Naive thymus-derived CD8-positive, alpha-beta T cell (primary cell): Measurements from ENCODE around the gene FXYD5. TPM values are rescaled to one million over a fixed set of nuclear protein-coding genes. Genes with fewer than 3 reads are reported as not detected.
"Not testable (repeated sequence)": the region's sequence is repeated elsewhere in the genome, so short reads cannot be mapped to it uniquely, and the experiment has no call there.

Source experiments
- ATAC-seq, 2 donors: fragments of 150-1000 bp; cut with Tn5 transposase in 1 of 2; sonication (Bioruptor Pico), chemical (Tn5 transposase) in 1 of 2; 1 replicate in 1 of 2; 2 replicates in 1 of 2; pipeline ENCODE4 v1.10.0; 2021; ENCODE audit warnings: mild to moderate bottlenecking in 2 of 2, moderate library complexity in 2 of 2
- POLR2A ChIA-PET: fragments of 350-600 bp; sonication (Branson Sonifier 250); formaldehyde crosslinking; loops from one replicate; lab custom pipeline; 2021; ENCODE audit warnings: antibody characterized with exemption; lab: Charles Lee
- DNase-seq, 10 donors: peaks; one replicate each; pipeline versions ENCODE4 v3.0.0 to v3.0.0-alpha.2; 2020 to 2022
- H3K27ac Mint-ChIP-seq, 10 donors: one replicate each; pipeline ENCODE4 v1.8.0; 2020 to 2022; ENCODE audit warnings: mild to moderate bottlenecking in 10 of 10, mixed read lengths in 10 of 10, moderate library complexity in 4 of 10, inconsistent platforms in 1 of 10
- H3K27me3 Mint-ChIP-seq, 5 donors: one replicate each; pipeline ENCODE4 v1.8.0; 2021 to 2022; ENCODE audit warnings: mixed read lengths in 5 of 5
- H3K36me3 Mint-ChIP-seq, 3 donors: one replicate each; pipeline ENCODE4 v1.8.0; 2020 to 2022; ENCODE audit warnings: mixed read lengths in 3 of 3, mild to moderate bottlenecking in 2 of 3, inconsistent platforms in 1 of 3
- H3K4me1 Mint-ChIP-seq, 4 donors: one replicate each; pipeline ENCODE4 v1.8.0; 2021 to 2022; ENCODE audit warnings: mixed read lengths in 4 of 4
- H3K4me3 Mint-ChIP-seq, 10 donors: one replicate each; pipeline ENCODE4 v1.8.0; 2020 to 2022; ENCODE audit warnings: mild to moderate bottlenecking in 10 of 10, mixed read lengths in 10 of 10, moderate library complexity in 6 of 10, inconsistent platforms in 1 of 10
- H3K9me3 Mint-ChIP-seq, 9 donors: one replicate each; pipeline ENCODE4 v1.8.0; 2020 to 2022; ENCODE audit warnings: mixed read lengths in 9 of 9, mild to moderate bottlenecking in 3 of 9, inconsistent platforms in 1 of 9, moderate library complexity in 1 of 9
- polyA plus RNA-seq, 3 donors: library from polyadenylated mRNA; unstranded; fragments of 300-500 nt; fragmentation: Illumina TruSeq; gene quantifications; one replicate each; pipeline ENCODE4 v1.2.3, GENCODE V29; 2021
- total RNA-seq, 8 experiments: library from RNA in 2 of 8; stranded (reverse) in 2 of 8; gene quantifications; one replicate each; pipeline ENCODE4 v1.2.3 and lab custom pipeline; 2021 to 2026

The FXYD5 gene
- total and polyA plus RNA-seq, 5 experiments from 2014 or later, result 281 to 544 (median 351) TPM

DNA sequence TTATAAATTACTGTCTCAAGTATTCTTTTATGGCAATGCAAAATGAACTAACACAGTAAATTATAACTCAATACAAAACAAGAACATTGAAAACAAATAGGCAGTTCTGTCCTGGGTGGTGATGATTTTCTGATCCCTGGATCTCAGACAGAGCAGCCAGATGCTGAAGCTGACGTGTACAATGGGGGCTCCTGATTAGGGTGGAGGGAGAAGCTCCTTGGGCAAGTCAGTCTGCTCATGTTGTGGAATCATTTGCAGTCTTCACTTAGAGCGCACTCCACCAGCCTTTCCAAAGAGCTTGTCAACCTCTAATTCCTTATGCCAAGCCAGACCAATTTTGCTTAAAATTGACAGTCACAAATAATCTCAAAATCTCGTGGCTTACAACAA lies 21.6 kb downstream of the FXYD5 start:
- DNase-seq (no peak), ATAC-seq (no peak)
- peak overlapping the region in 8 of 10 donors; percentile 66 to 87 (median 80) for H3K27ac Mint-ChIP-seq
- no peak overlapping the region for H3K4me3 Mint-ChIP-seq
- POLR2A ChIA-PET, result interaction anchor here (0.6 to 1.4 kb wide), 5 partner anchors 12 to 36 kb away, joined by 3 to 5 read pairs (median 3); partner anchors contain the start of gene FXYD5
- peaks cover 8 to 62% (median 56%) of the 10 kb centered on the region in 4 donors for H3K4me1 Mint-ChIP-seq
- H3K36me3 Mint-ChIP-seq, result peaks cover 0 to 11% (median 0%) of the 10 kb centered on the region in 3 donors
- H3K27me3 Mint-ChIP-seq, result no peaks in the 10 kb centered on the region
- H3K9me3 Mint-ChIP-seq, result peaks cover 0 to 4% (median 0%) of the 10 kb centered on the region in 9 donors

DNA sequence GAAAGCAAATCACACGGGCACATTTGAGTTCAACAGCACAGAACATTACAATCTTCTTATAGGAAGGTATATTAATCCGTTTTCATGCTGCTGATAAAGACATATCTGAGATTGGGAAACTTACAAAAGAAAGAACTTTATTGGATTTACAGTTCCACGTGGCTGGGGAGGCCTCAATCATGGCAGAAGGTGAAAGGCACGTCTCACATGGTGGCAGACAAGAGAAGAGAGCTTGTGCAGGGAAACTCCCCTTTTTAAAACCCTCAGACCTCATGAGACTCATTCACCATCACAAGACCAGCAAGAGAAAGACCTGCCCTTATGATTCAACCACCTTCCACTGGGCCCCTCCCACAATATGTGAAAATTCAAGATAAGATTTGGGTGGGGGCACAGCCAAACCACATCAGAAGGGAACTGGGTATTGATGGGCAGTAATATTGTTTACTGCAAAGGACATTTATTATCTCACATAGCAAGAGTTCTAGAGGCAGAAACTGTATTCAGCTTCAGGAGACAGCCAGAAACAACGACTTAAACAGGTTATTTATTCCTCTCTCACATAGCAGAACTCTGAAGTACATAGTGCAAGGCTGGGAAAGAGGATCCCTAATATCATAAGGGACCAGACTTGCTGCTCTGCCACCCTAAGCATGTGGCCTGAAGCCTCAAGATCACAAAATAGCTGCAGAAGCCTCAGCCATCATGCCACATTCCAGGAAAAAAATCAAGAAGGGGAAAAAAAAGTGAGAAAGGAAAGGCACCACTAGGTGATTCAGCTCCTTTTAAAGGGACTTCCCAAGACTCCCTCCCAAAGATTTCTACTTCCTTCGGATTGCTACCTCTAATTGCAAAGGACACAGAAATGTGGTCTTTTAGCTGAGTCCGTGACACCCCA lies 23.1 kb downstream of the FXYD5 start:
- ATAC-seq, result no peak
- Mint-ChIP-seq H3K4me1 (peaks cover 8 to 50% (median 48%) of the 10 kb centered on the region in 4 donors), H3K4me3 (no peak overlapping the region), H3K27ac (peak overlapping the region in 5 of 10 donors; percentile 24 to 70 (median 41)), H3K9me3 (peaks cover 0 to 4% (median 0%) of the 10 kb centered on the region in 9 donors), H3K36me3 (peaks cover 0 to 11% (median 0%) of the 10 kb centered on the region in 3 donors), H3K27me3 (no peaks in the 10 kb centered on the region)
- POLR2A ChIA-PET, result interaction anchor here (0.5 to 3.5 kb wide), 6 partner anchors 9 to 340 kb away, joined by 3 to 22 read pairs (median 4); partner anchors contain the start of gene FXYD5
- no peak for DNase-seq

DNA sequence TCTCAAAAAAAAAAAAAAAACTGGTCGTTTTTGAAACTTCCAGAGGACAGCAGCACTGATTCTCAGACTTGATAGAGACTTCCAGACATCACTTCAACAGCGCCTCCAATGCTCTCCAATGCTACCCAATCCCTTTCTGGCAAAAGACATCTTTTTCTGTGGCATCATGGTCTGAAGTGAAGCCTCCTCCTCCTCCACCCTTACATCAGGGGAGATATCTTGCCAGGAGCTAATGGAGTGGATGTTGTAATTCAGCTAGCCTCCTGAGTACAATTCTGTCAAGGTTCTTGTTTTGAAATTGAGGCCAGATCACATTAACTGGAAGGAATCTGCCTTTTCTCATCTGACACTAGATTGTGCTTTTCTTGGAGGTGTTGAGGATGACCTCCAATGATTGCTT lies 24.2 kb downstream of the FXYD5 start:
- H3K4me3 Mint-ChIP-seq, result no peak overlapping the region
- DNase-seq (no peak), ATAC-seq (no peak)
- peak overlapping the region in 4 of 10 donors; percentile 57 to 85 (median 64) for H3K27ac Mint-ChIP-seq
- H3K36me3 Mint-ChIP-seq, result peaks cover 0 to 11% (median 0%) of the 10 kb centered on the region in 3 donors
- H3K9me3 Mint-ChIP-seq, result peaks cover 0 to 4% (median 0%) of the 10 kb centered on the region in 9 donors
- peaks cover 13 to 47% (median 41%) of the 10 kb centered on the region in 4 donors for H3K4me1 Mint-ChIP-seq
- POLR2A ChIA-PET, result interaction anchor here (0.7 to 3.5 kb wide), 6 partner anchors 11 to 341 kb away, joined by 3 to 22 read pairs (median 5); no protein-coding TSS in a partner anchor
- no peaks in the 10 kb centered on the region for H3K27me3 Mint-ChIP-seq

DNA sequence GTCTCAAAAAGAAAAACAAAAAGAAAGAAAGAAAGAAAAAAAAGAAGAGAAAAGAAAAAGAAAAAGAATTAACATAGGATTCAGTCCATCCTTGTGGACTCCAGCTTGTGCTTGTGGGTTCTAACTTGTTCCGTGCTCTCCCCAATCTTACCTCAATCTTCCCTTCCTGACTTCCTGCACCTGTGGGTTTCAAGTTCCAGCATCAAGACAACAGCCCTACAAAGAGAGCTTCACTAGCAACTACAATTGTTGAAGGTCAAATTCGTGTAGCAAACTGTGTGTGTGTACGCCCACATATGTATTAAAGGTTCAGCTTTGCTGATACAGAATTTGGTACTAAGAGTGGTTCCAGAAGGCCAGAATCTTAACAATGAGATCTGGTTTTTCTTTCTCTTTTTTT lies 25.3 kb downstream of the FXYD5 start:
- Mint-ChIP-seq H3K36me3 (peaks cover 3 to 10% (median 5%) of the 10 kb centered on the region in 3 donors), H3K4me3 (peak overlapping the region in 9 of 10 donors; percentile 3 to 67 (median 30)), H3K27me3 (no peaks in the 10 kb centered on the region), H3K9me3 (peaks cover 0 to 10% (median 0%) of the 10 kb centered on the region in 9 donors), H3K27ac (peak overlapping the region in 8 of 10 donors; percentile 4 to 77 (median 44)), H3K4me1 (peaks cover 13 to 47% (median 40%) of the 10 kb centered on the region in 4 donors)
- ATAC-seq, result peak; percentile 43 to 63
- peak in 1 of 10 donors; percentile 19 for DNase-seq
- POLR2A ChIA-PET, result interaction anchor here (0.5 to 3.5 kb wide), 11 partner anchors 12 to 426 kb away, joined by 3 to 22 read pairs (median 4); no protein-coding TSS in a partner anchor

DNA sequence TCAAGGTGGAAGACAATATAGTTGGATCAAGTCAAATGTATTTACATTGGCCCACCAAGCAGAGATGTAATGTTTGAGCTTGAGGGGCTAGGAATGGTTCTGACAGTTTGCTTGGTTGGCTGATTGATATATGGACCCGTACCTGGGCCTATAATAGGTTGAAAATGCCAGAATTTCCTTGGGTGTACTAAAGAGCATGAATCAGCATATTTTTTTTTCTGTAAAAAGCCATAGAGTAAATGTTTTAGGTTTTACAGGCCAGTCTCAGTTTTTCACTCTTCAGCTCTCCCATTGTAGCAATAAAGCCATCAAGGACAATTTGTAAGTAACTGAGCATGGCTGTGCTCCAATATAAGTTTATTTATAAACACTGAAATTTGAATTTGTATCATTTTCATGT lies 26.9 kb downstream of the FXYD5 start:
- H3K4me1 Mint-ChIP-seq, result peaks cover 7 to 35% (median 30%) of the 10 kb centered on the region in 4 donors
- DNase-seq (no peak), ATAC-seq (no peak)
- POLR2A ChIA-PET, result interaction anchor here (0.6 to 1.4 kb wide), 4 partner anchors 13 to 24 kb away, joined by 3 read pairs; no protein-coding TSS in a partner anchor
- H3K4me3 Mint-ChIP-seq, result no peak overlapping the region
- H3K9me3 Mint-ChIP-seq, result peaks cover 0 to 10% (median 0%) of the 10 kb centered on the region in 9 donors
- H3K36me3 Mint-ChIP-seq, result peaks cover 0 to 5% (median 3%) of the 10 kb centered on the region in 3 donors
- no peak overlapping the region for H3K27ac Mint-ChIP-seq
- no peaks in the 10 kb centered on the region for H3K27me3 Mint-ChIP-seq

DNA sequence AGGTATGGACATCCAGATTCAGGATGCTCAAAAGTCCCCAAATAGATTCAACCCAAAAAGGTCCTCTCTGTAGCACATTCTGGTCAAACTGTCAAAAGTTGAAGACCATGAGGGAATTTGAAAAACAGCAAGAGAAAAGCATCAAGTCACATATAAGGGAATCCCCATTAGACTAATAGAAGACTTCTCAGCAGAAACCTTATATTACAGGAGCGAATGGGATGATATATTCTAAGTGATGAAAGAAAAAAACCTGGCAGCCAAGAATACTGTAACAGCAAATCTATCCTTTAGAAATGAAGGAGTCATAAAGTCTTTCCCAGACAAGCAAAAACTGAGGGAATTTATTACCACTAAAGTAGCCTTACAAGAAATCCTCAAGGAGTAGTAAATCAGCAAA lies 29.7 kb downstream of the FXYD5 start:
- H3K4me1 Mint-ChIP-seq, result peaks cover 7 to 21% (median 19%) of the 10 kb centered on the region in 4 donors
- no peak for ATAC-seq
- H3K36me3 Mint-ChIP-seq, result peaks cover 0 to 5% (median 3%) of the 10 kb centered on the region in 3 donors
- H3K4me3 Mint-ChIP-seq, result no peak overlapping the region
- H3K27me3 Mint-ChIP-seq, result no peaks in the 10 kb centered on the region
- H3K27ac Mint-ChIP-seq, result no peak overlapping the region
- POLR2A ChIA-PET, result interaction anchor here (1.6 kb wide), 1 partner anchor 23 kb away, joined by 3 read pairs; no protein-coding TSS in a partner anchor
- peaks cover 0 to 10% (median 2%) of the 10 kb centered on the region in 9 donors for H3K9me3 Mint-ChIP-seq
- DNase-seq, result no peak

DNA sequence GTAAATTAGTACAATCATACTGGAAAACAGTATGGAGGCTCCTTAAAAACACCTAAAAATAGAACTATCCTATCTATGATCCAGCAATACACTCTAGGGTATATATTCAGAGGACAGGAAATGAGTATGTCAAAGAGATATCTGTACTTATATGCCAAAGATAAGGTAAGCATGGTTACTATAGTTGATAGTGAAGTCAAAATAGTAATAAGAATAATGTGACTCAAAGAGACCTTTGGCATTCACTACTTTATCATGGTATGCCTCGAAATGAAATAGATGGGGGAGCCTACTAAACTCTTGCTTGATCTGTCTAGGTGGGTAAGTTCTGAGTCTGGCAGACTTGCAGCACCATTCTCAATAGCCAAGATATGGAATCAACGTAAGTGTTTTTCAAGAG lies 30.3 kb downstream of the FXYD5 start:
- Mint-ChIP-seq H3K36me3 (peaks cover 0 to 5% (median 3%) of the 10 kb centered on the region in 3 donors), H3K27ac (peak overlapping the region in 1 of 10 donors; percentile 60), H3K27me3 (no peaks in the 10 kb centered on the region), H3K4me1 (peaks cover 6 to 15% (median 13%) of the 10 kb centered on the region in 4 donors), H3K4me3 (no peak overlapping the region), H3K9me3 (peaks cover 0 to 10% (median 2%) of the 10 kb centered on the region in 9 donors)
- ATAC-seq, result no peak
- POLR2A ChIA-PET, result interaction anchor here (1.2 kb wide), 1 partner anchor 22 kb away, joined by 3 read pairs; no protein-coding TSS in a partner anchor
- no peak for DNase-seq

DNA sequence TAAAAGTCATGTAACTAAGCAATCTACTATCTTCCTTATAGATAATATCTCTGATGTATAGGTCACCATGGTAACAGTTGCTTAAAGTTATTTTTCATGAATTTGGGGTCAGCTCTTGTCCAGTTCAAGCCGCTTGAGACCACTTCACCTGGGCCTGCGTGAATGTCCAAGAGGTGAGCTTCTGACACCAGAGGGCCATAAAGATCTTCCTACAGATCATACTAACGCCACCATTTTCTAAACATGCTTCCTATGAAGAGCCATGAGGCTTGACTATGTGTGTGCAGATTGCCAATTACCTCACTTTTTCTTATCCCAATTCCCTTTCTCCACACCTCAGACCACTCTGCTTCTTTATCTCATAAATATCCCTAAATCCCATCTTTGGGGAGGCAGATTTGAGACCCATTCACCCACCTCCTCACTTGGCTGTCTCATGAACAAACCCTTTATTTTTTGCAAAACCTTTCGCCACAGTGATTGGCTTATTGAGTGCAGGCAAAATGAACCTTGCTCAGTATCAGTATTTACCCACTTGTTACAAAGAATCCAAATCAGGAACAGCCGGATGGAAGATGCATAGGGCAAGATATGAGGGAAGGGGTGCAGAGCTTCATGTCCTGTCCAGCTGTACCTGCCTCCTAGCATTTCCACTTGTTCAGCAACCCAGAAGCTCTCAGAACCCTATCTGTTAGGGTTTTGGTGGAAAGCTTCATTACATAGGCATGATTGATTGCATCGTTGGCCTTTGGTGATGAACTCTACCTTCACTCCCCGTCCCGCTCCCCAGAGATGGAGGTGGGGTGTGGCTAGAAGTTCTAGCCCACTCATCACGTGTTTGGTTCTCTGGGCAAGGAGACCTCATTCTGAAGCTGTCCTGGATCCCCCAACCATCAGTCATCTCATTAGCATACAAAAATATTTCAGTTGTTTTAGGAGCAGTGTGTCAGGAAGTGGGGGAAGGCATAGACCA lies 39.8 kb downstream of the FXYD5 start:
- H3K4me3 Mint-ChIP-seq, result no peak overlapping the region
- no peak for DNase-seq
- H3K4me1 Mint-ChIP-seq, result peaks cover 7 to 22% (median 14%) of the 10 kb centered on the region in 4 donors
- peak overlapping the region in 6 of 10 donors; percentile 11 to 70 (median 45) for H3K27ac Mint-ChIP-seq
- no peaks in the 10 kb centered on the region for H3K36me3 Mint-ChIP-seq
- H3K27me3 Mint-ChIP-seq, result no peaks in the 10 kb centered on the region
- ATAC-seq, result no peak
- peaks cover 0 to 3% (median 0%) of the 10 kb centered on the region in 9 donors for H3K9me3 Mint-ChIP-seq
- POLR2A ChIA-PET, result interaction anchor here (0.6 to 2.3 kb wide), 13 partner anchors 9 to 301 kb away, joined by 3 to 13 read pairs (median 4); no protein-coding TSS in a partner anchor

DNA sequence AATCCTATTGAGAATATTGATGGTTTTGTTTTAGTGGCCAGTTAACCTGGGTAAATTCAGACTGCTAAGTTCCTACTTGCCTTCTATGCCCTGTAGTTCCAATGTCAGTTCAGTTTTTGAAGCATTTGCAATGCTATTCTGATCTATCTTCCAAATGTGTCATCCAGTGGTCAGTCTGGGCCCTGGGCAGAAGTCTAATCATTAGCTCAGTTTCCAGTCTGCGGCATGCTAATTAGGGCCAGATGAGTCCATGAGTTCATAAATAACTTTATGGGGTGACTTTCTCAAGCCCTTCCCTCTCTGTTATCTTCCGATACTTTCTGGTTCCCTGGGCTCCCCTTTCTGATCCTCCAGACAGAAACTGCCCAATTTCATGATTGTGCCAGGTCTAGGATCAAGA lies 41.3 kb downstream of the FXYD5 start:
- H3K4me1 Mint-ChIP-seq, result peaks cover 13 to 36% (median 19%) of the 10 kb centered on the region in 4 donors
- no peak for DNase-seq
- H3K36me3 Mint-ChIP-seq, result no peaks in the 10 kb centered on the region
- POLR2A ChIA-PET, result interaction anchor here (0.7 kb wide), 1 partner anchor 44 kb away, joined by 3 read pairs; no protein-coding TSS in a partner anchor
- H3K4me3 Mint-ChIP-seq, result no peak overlapping the region
- peaks cover 0 to 3% (median 0%) of the 10 kb centered on the region in 9 donors for H3K9me3 Mint-ChIP-seq
- no peaks in the 10 kb centered on the region for H3K27me3 Mint-ChIP-seq
- no peak for ATAC-seq
- peak overlapping the region in 2 of 10 donors; percentile 19 to 33 for H3K27ac Mint-ChIP-seq

DNA sequence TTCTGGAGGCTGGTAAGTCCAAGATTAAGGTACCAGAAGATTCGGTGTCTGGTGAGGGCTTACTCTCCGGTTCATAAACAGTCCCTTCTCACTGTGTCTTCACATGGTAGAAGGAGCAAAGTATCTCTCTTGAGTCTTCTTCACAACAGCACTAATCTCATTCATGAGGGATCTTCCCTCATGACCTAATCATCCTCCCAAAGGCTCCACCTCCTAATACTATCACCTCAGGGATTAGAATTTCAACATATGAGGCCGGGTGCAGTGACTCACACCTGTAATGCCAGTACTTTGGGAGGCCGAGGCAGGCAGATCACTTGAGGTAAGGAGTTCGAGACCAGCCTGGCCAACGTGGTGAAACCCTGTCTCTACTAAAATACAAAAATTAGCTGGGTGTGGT lies 42.3 kb downstream of the FXYD5 start:
- H3K36me3 Mint-ChIP-seq, H3K27me3 Mint-ChIP-seq, DNase-seq, H3K4me3 Mint-ChIP-seq, ATAC-seq, POLR2A ChIA-PET, H3K9me3 Mint-ChIP-seq: not testable (repeated sequence)
- H3K27ac Mint-ChIP-seq, result peak overlapping the region in 2 of 10 donors; percentile 56 to 62
- peaks cover 20 to 46% (median 26%) of the 10 kb centered on the region in 4 donors for H3K4me1 Mint-ChIP-seq

DNA sequence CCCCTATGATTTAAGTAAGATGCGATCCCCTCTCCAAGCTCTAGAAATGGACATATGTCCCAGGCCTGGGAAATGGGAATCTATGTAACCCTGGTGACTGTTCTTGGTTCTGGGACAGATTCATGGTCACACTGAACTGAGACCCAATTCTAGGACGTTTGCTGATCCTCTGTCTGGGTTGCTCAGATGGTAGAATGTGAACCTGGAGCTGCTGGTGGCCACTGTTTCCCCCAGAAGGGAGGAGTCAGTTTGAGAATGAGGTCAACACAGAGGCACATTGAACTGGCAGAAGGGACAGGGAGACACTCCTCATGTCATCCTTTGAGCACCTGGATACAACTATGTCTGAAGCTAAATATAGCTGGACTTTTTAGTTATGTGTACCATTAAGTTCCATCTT lies 44.9 kb downstream of the FXYD5 start:
- ATAC-seq (no peak), DNase-seq (no peak)
- Mint-ChIP-seq H3K27me3 (no peaks in the 10 kb centered on the region), H3K4me1 (peaks cover 22 to 60% (median 43%) of the 10 kb centered on the region in 4 donors), H3K9me3 (no peaks in the 10 kb centered on the region), H3K4me3 (no peak overlapping the region), H3K27ac (peak overlapping the region in 3 of 10 donors; percentile 9 to 47 (median 34)), H3K36me3 (no peaks in the 10 kb centered on the region)
- POLR2A ChIA-PET, result interaction anchor here (0.6 to 2.2 kb wide), 9 partner anchors 9 to 58 kb away, joined by 3 to 10 read pairs (median 4); partner anchors contain the start of gene FAM187B
